ENCODE results near the gene SRGAP3.

SRGAP3 gene

GRCh38 chr3:8980756-8981257 lies 268.6 kb downstream of the SRGAP3 start:
- H3K27ac ChIP-seq = no peak overlapping the region
- no peak overlapping the region for H3K9ac ChIP-seq
- H3K4me2 ChIP-seq = no peak overlapping the region
- no peaks in the 10 kb centered on the region for H3K79me2 ChIP-seq (ENCODE audit: insufficient read depth, low read depth)
- H2AFZ ChIP-seq (ENCODE audit: low read depth) = no peak overlapping the region
- TF ChIP-seq CTCF (conservative IDR thresholded peaks at IDR 0.05; ENCODE audit: low read depth, low read length) = no peak
- H3K4me1 ChIP-seq (ENCODE audit: low read depth, poor library complexity, severe bottlenecking) = no peaks in the 10 kb centered on the region
- H4K20me1 ChIP-seq (ENCODE audit: insufficient read depth) = no peaks in the 10 kb centered on the region
- H3K4me3 ChIP-seq (IDR thresholded peaks at IDR 0.05; ENCODE audit: insufficient read depth, low read depth, low read length) = no peak overlapping the region
- H3K36me3 ChIP-seq (ENCODE audit: insufficient read depth) = no peaks in the 10 kb centered on the region
- no peaks in the 10 kb centered on the region for H3K27me3 ChIP-seq (ENCODE audit: insufficient read depth, low read depth)

- no peaks in the 10 kb centered on the region for H3K36me3 ChIP-seq (ENCODE audit: insufficient read depth)
- H3K27ac ChIP-seq = no peak overlapping the region
- H3K27me3 ChIP-seq (ENCODE audit: insufficient read depth, low read depth) = no peaks in the 10 kb centered on the region
- no peak overlapping the region for H3K9ac ChIP-seq
- TF ChIP-seq CTCF (conservative IDR thresholded peaks at IDR 0.05; ENCODE audit: low read depth, low read length) = no peak
- no peak overlapping the region for H3K4me3 ChIP-seq (IDR thresholded peaks at IDR 0.05; ENCODE audit: insufficient read depth, low read depth, low read length)
- no peak overlapping the region for H3K4me2 ChIP-seq
- no peaks in the 10 kb centered on the region for H4K20me1 ChIP-seq (ENCODE audit: insufficient read depth)
- H3K4me1 ChIP-seq (ENCODE audit: low read depth, poor library complexity, severe bottlenecking) = no peaks in the 10 kb centered on the region
- H3K79me2 ChIP-seq (ENCODE audit: insufficient read depth, low read depth) = no peaks in the 10 kb centered on the region
- H2AFZ ChIP-seq (ENCODE audit: low read depth) = no peak overlapping the region
Measured at GRCh38 chr3:8979262-8979661, 270.2 kb downstream of the SRGAP3 start.

- Histone ChIP-seq H3K4me1 (ENCODE audit: low read depth, poor library complexity, severe bottlenecking) (no peaks in the 10 kb centered on the region), H4K20me1 (ENCODE audit: insufficient read depth) (no peaks in the 10 kb centered on the region), H3K27ac (no peak overlapping the region), H3K4me3 (IDR thresholded peaks at IDR 0.05; ENCODE audit: insufficient read depth, low read depth, low read length) (no peak overlapping the region), H2AFZ (ENCODE audit: low read depth) (no peak overlapping the region), H3K9ac (no peak overlapping the region), H3K79me2 (ENCODE audit: insufficient read depth, low read depth) (no peaks in the 10 kb centered on the region), H3K36me3 (ENCODE audit: insufficient read depth) (no peaks in the 10 kb centered on the region), H3K4me2 (no peak overlapping the region), H3K27me3 (ENCODE audit: insufficient read depth, low read depth) (no peaks in the 10 kb centered on the region)
- TF ChIP-seq CTCF (conservative IDR thresholded peaks at IDR 0.05; ENCODE audit: low read depth, low read length) = no peak
Measured at GRCh38 chr3:8978551-8978950, 270.9 kb downstream of the SRGAP3 start.

GRCh38 chr3:8976540-8977182 lies 272.8 kb downstream of the SRGAP3 start:
- Histone ChIP-seq H2AFZ (ENCODE audit: low read depth) (no peak overlapping the region), H3K4me1 (ENCODE audit: low read depth, poor library complexity, severe bottlenecking) (no peaks in the 10 kb centered on the region), H3K36me3 (ENCODE audit: insufficient read depth) (no peaks in the 10 kb centered on the region), H3K27ac (no peak overlapping the region), H3K9ac (no peak overlapping the region), H3K4me3 (IDR thresholded peaks at IDR 0.05; ENCODE audit: insufficient read depth, low read depth, low read length) (no peak overlapping the region), H3K4me2 (no peak overlapping the region), H3K79me2 (ENCODE audit: insufficient read depth, low read depth) (no peaks in the 10 kb centered on the region), H3K27me3 (ENCODE audit: insufficient read depth, low read depth) (no peaks in the 10 kb centered on the region), H4K20me1 (ENCODE audit: insufficient read depth) (no peaks in the 10 kb centered on the region)
- TF ChIP-seq CTCF (conservative IDR thresholded peaks at IDR 0.05; ENCODE audit: low read depth, low read length) = no peak

Measured in KMS-11 (cell line).